ENCODE measurements around the gene CD151. TPM values are rescaled to one million over a fixed set of nuclear protein-coding genes. Genes with fewer than 3 reads are reported as not detected.

Gene CD151
- total RNA-seq, 4 donors from 2014 or later = 277 to 794 (median 465) TPM

GRCh38 chr11:846496-847098 is 13.8 kb downstream of the CD151 start:
- no peak for ATAC-seq
- WGBS, 2 donors (ENCODE audit: low coverage in 1 of 2) = no CpG with 5 or more reads among the region's 11 CpGs
- H3K4me1 ChIP-seq = peaks cover 0 to 87% (median 42%) of the 10 kb centered on the region in 3 donors

GRCh38 chr11:847876-848275 is 15.1 kb downstream of the CD151 start:
- peaks cover 0 to 98% (median 43%) of the 10 kb centered on the region in 3 donors for H3K4me1 ChIP-seq
- no peak overlapping the region for H3K4me3 ChIP-seq
- no CpG with 5 or more reads among the region's 18 CpGs for WGBS, 2 donors (ENCODE audit: low coverage in 1 of 2)
- H3K36me3 ChIP-seq = peaks cover 0 to 34% of the 10 kb centered on the region in 2 donors
- H3K9me3 ChIP-seq = no peaks in the 10 kb centered on the region
- TF ChIP-seq EP300 (IDR thresholded peaks at IDR 0.05) (no peak), POLR2AphosphoS5 (IDR thresholded peaks at IDR 0.05) (no peak), CTCF (IDR thresholded peaks at IDR 0.05) (no peak), POLR2A (IDR thresholded peaks at IDR 0.05) (no peak)
- no peak for ATAC-seq
- H3K27ac ChIP-seq = peak overlapping the region in 1 of 4 donors; percentile 61
- peaks cover 16% of the 10 kb centered on the region for H3K27me3 ChIP-seq

More at GRCh38 chr11:846496-847098, 13.8 kb downstream of the CD151 start:
- Histone ChIP-seq H3K27ac (peak overlapping the region in 3 of 4 donors; percentile 39 to 94 (median 92)), H3K9me3 (no peaks in the 10 kb centered on the region), H3K36me3 (peaks cover 0 to 23% of the 10 kb centered on the region in 2 donors), H3K27me3 (peaks cover 16% of the 10 kb centered on the region), H3K4me3 (no peak overlapping the region)
- TF ChIP-seq EP300 (IDR thresholded peaks at IDR 0.05) (no peak), CTCF (IDR thresholded peaks at IDR 0.05) (no peak), POLR2AphosphoS5 (IDR thresholded peaks at IDR 0.05) (no peak), POLR2A (IDR thresholded peaks at IDR 0.05) (no peak)

GRCh38 chr11:848380-848931 is 15.7 kb downstream of the CD151 start:
- TF ChIP-seq POLR2A (IDR thresholded peaks at IDR 0.05) = no peak
- no peak for TF ChIP-seq EP300 (IDR thresholded peaks at IDR 0.05)
- peak in 3 of 4 experiments; percentile 83 to 96 (median 84) for TF ChIP-seq CTCF (IDR thresholded peaks at IDR 0.05)
- peaks cover 0 to 99% (median 45%) of the 10 kb centered on the region in 3 donors for H3K4me1 ChIP-seq
- WGBS, 2 donors (ENCODE audit: low coverage in 1 of 2) = no CpG with 5 or more reads among the region's 14 CpGs
- peak overlapping the region in 1 of 2 donors; percentile 52 for H3K4me3 ChIP-seq
- H3K27me3 ChIP-seq = peaks cover 16% of the 10 kb centered on the region
- no peak for ATAC-seq
- no peaks in the 10 kb centered on the region for H3K9me3 ChIP-seq
- H3K36me3 ChIP-seq = peaks cover 0 to 35% of the 10 kb centered on the region in 2 donors
- H3K27ac ChIP-seq = peak overlapping the region in 1 of 4 donors; percentile 61

GRCh38 chr11:849104-849824 is 16.5 kb downstream of the CD151 start:
- peak overlapping the region in 1 of 4 donors; percentile 61 for H3K27ac ChIP-seq
- H3K36me3 ChIP-seq = peaks cover 0 to 41% of the 10 kb centered on the region in 2 donors
- H3K4me3 ChIP-seq = peak overlapping the region; percentile 17 to 52
- no peak for ATAC-seq
- 7% methylated on average over 3 of the region's 71 CpGs; no CpG with 5 or more reads in 1 of the 2 donors for WGBS, 2 donors (ENCODE audit: low coverage in 1 of 2)
- H3K9me3 ChIP-seq = no peaks in the 10 kb centered on the region
- peaks cover 16% of the 10 kb centered on the region for H3K27me3 ChIP-seq
- peaks cover 0 to 99% (median 45%) of the 10 kb centered on the region in 3 donors for H3K4me1 ChIP-seq
- TF ChIP-seq CTCF (IDR thresholded peaks at IDR 0.05) = no peak
- no peak for TF ChIP-seq POLR2AphosphoS5 (IDR thresholded peaks at IDR 0.05)
- TF ChIP-seq POLR2A (IDR thresholded peaks at IDR 0.05) = no peak
- TF ChIP-seq EP300 (IDR thresholded peaks at IDR 0.05) = no peak

All from gastroesophageal sphincter (tissue), 4 donors.